ENCODE measurements around the gene HBD. TPM values are rescaled to one million over a fixed set of nuclear protein-coding genes. Genes with fewer than 3 reads are reported as not detected.
"Not testable (repeated sequence)": the region's sequence is repeated elsewhere in the genome, so short reads cannot be mapped to it uniquely, and the experiment has no call there.

The HBD gene
- total RNA-seq, 1 donor from 2014 or later = not detected

- TF ChIP-seq CTCF (IDR thresholded peaks at IDR 0.05; ENCODE audit: insufficient read depth, low read length, poor library complexity, severe bottlenecking) = no peak
- DNase-seq (ENCODE audit: low read depth) = no peak
Measured at GRCh38 chr11:5258543-5259262, 24.4 kb upstream of the HBD start.

GRCh38 chr11:5257296-5257695, 23.0 kb upstream of the HBD start:
- Histone ChIP-seq H3K4me3 (ENCODE audit: low read depth, low read length) (no peak overlapping the region), H3K36me3 (ENCODE audit: control insufficient read depth, insufficient read depth, low read length) (no peaks in the 10 kb centered on the region), H3K27me3 (ENCODE audit: control insufficient read depth, insufficient read depth, low read length) (no peaks in the 10 kb centered on the region)
- TF ChIP-seq CTCF (IDR thresholded peaks at IDR 0.05; ENCODE audit: insufficient read depth, low read length, poor library complexity, severe bottlenecking) = no peak
- DNase-seq (ENCODE audit: low read depth) = no peak

More at GRCh38 chr11:5258543-5259262, 24.4 kb upstream of the HBD start:
- no peaks in the 10 kb centered on the region for H3K27me3 ChIP-seq (ENCODE audit: control insufficient read depth, insufficient read depth, low read length)
- no peak overlapping the region for H3K4me3 ChIP-seq (ENCODE audit: low read depth, low read length)
- H3K36me3 ChIP-seq (ENCODE audit: control insufficient read depth, insufficient read depth, low read length) = no peaks in the 10 kb centered on the region

- H3K27me3 ChIP-seq (ENCODE audit: control insufficient read depth, insufficient read depth, low read length); DNase-seq (ENCODE audit: low read depth); H3K4me3 ChIP-seq (ENCODE audit: low read depth, low read length); H3K36me3 ChIP-seq (ENCODE audit: control insufficient read depth, insufficient read depth, low read length): not testable (repeated sequence)
Measured at GRCh38 chr11:5254646-5255413, 20.5 kb upstream of the HBD start, which contains the start of gene HBG2. HBG2 (minus strand) TSS chr11:5254781; CDS start chr11:5254728, 53 bp downstream.

GRCh38 chr11:5254023-5254422, 19.7 kb upstream of the HBD start:
- not testable (repeated sequence) for H3K4me3 ChIP-seq (ENCODE audit: low read depth, low read length); H3K36me3 ChIP-seq (ENCODE audit: control insufficient read depth, insufficient read depth, low read length); H3K27me3 ChIP-seq (ENCODE audit: control insufficient read depth, insufficient read depth, low read length); DNase-seq (ENCODE audit: low read depth)

GRCh38 chr11:5253440-5253839, 19.2 kb upstream of the HBD start:
- DNase-seq (ENCODE audit: low read depth); H3K36me3 ChIP-seq (ENCODE audit: control insufficient read depth, insufficient read depth, low read length); H3K27me3 ChIP-seq (ENCODE audit: control insufficient read depth, insufficient read depth, low read length); H3K4me3 ChIP-seq (ENCODE audit: low read depth, low read length): not testable (repeated sequence)

GRCh38 chr11:5252919-5253265, 18.6 kb upstream of the HBD start:
- no peak overlapping the region for H3K4me3 ChIP-seq (ENCODE audit: low read depth, low read length)
- DNase-seq (ENCODE audit: low read depth) = no peak
- no peaks in the 10 kb centered on the region for H3K27me3 ChIP-seq (ENCODE audit: control insufficient read depth, insufficient read depth, low read length)
- H3K36me3 ChIP-seq (ENCODE audit: control insufficient read depth, insufficient read depth, low read length) = no peaks in the 10 kb centered on the region
- no peak for TF ChIP-seq CTCF (IDR thresholded peaks at IDR 0.05; ENCODE audit: insufficient read depth, low read length, poor library complexity, severe bottlenecking)

GRCh38 chr11:5252192-5252918, 18.1 kb upstream of the HBD start:
- TF ChIP-seq CTCF (IDR thresholded peaks at IDR 0.05; ENCODE audit: insufficient read depth, low read length, poor library complexity, severe bottlenecking) = no peak
- Histone ChIP-seq H3K36me3 (ENCODE audit: control insufficient read depth, insufficient read depth, low read length) (no peaks in the 10 kb centered on the region), H3K4me3 (ENCODE audit: low read depth, low read length) (no peak overlapping the region), H3K27me3 (ENCODE audit: control insufficient read depth, insufficient read depth, low read length) (no peaks in the 10 kb centered on the region)
- DNase-seq (ENCODE audit: low read depth) = no peak

Data from kidney epithelial cell (primary cell).